ENCODE results near the gene LASP1. TPM values are rescaled to one million over a fixed set of nuclear protein-coding genes. Genes with fewer than 3 reads are reported as not detected.

Gene LASP1
- total RNA-seq, 1 donor from 2014 or later, result 66.6 TPM

DNA sequence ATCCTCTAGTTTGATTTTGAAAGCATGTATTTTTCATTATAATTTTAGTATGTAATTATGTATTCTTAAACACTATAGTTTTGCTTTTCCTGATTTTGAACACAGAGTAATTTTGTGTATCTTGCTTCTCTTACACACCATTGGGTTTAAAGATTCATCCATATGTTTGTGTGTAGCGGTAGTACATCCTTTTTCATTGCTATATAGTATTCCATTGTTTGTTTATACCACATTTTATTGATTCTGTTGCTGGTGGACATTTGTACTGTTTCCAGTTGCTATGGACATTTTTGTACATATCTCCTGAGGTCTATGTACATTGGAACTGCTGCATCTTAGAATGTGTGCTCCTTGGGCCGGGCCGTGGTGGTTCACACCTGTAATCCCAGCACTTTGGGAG lies 35.0 kb downstream of the LASP1 start:
- Mint-ChIP-seq H3K27ac (ENCODE audit: unreplicated experiment) (no peak overlapping the region), H3K36me3 (ENCODE audit: unreplicated experiment) (no peaks in the 10 kb centered on the region), H3K4me3 (ENCODE audit: unreplicated experiment) (no peak overlapping the region), H3K4me1 (ENCODE audit: low read depth, unreplicated experiment) (peaks cover 4% of the 10 kb centered on the region), H3K27me3 (ENCODE audit: unreplicated experiment) (no peaks in the 10 kb centered on the region), H3K9me3 (ENCODE audit: unreplicated experiment) (no peaks in the 10 kb centered on the region)
- no peak for DNase-seq
- TF ChIP-seq, protein P1, sequence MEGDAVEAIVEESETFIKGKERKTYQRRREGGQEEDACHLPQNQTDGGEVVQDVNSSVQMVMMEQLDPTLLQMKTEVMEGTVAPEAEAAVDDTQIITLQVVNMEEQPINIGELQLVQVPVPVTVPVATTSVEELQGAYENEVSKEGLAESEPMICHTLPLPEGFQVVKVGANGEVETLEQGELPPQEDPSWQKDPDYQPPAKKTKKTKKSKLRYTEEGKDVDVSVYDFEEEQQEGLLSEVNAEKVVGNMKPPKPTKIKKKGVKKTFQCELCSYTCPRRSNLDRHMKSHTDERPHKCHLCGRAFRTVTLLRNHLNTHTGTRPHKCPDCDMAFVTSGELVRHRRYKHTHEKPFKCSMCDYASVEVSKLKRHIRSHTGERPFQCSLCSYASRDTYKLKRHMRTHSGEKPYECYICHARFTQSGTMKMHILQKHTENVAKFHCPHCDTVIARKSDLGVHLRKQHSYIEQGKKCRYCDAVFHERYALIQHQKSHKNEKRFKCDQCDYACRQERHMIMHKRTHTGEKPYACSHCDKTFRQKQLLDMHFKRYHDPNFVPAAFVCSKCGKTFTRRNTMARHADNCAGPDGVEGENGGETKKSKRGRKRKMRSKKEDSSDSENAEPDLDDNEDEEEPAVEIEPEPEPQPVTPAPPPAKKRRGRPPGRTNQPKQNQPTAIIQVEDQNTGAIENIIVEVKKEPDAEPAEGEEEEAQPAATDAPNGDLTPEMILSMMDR (IDR thresholded peaks at IDR 0.05; ENCODE audit: partially characterized antibody, unreplicated experiment), result no peak

DNA sequence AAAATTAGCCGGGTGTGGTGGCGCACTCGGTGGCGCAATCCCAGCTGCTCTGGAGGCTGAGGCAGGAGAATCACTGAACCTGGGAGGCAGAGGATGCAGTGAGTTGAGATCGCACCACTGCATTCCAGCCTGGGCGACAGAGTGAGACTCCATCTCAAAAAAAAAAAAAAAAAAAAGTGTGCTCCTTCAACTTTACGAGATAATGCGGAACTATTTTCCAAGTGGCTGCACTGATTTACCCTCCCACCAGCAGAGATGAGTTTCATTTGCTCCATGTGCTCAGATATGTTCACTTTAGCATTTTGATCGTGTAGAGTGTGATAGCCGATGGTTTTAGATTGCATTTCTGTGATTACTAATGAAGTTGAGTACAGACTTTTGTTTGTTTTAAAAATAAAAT lies 35.5 kb downstream of the LASP1 start:
- no peak overlapping the region for H3K27ac Mint-ChIP-seq (ENCODE audit: unreplicated experiment)
- no peaks in the 10 kb centered on the region for H3K27me3 Mint-ChIP-seq (ENCODE audit: unreplicated experiment)
- no peak for DNase-seq
- no peak overlapping the region for H3K4me3 Mint-ChIP-seq (ENCODE audit: unreplicated experiment)
- TF ChIP-seq, protein P1 (IDR thresholded peaks at IDR 0.05; ENCODE audit: partially characterized antibody, unreplicated experiment), result no peak
- no peaks in the 10 kb centered on the region for H3K9me3 Mint-ChIP-seq (ENCODE audit: unreplicated experiment)
- H3K4me1 Mint-ChIP-seq (ENCODE audit: low read depth, unreplicated experiment), result peaks cover 4% of the 10 kb centered on the region
- no peaks in the 10 kb centered on the region for H3K36me3 Mint-ChIP-seq (ENCODE audit: unreplicated experiment)

DNA sequence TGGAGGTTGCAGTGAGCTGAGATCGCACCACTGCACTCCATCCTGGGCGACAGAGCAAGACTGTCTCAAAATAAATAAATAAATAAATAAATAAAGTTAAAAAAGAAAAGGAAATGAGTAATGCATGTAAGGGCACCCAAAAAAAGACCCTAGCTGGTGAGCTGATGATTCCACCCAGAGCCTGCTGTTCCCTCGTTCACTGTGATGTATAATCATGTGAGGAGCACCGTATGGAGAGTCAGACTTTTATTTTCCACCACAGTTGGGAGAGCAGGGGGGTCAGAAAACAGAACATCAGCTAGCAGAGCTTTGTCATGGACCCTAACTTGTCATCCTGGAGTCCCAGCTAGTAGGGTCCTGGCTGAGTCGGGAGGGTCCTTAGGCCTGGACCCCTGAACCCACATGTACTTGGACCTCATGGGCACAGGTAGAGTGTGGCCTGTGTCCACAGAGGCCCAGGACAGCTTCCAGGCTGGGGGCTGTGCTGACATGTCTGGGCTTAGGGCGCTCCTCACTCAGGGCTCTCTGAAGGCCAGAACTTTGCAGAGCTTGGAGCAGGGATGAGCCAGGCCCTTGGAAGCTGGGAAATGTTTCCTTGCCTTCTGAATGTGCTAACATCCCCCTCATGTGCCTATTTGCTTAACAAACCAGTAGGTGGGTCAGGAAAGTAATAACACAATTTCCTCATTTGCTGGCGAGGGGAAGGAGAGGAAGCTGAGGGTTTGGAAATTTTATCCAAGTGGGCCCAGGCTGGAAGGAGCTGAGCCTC lies 36.8 kb downstream of the LASP1 start:
- Mint-ChIP-seq H3K36me3 (ENCODE audit: unreplicated experiment) (no peaks in the 10 kb centered on the region), H3K27me3 (ENCODE audit: unreplicated experiment) (no peaks in the 10 kb centered on the region), H3K4me3 (ENCODE audit: unreplicated experiment) (no peak overlapping the region), H3K4me1 (ENCODE audit: low read depth, unreplicated experiment) (no peaks in the 10 kb centered on the region), H3K27ac (ENCODE audit: unreplicated experiment) (no peak overlapping the region), H3K9me3 (ENCODE audit: unreplicated experiment) (no peaks in the 10 kb centered on the region)
- TF ChIP-seq, protein P1 (IDR thresholded peaks at IDR 0.05; ENCODE audit: partially characterized antibody, unreplicated experiment), result no peak
- DNase-seq, result no peak

DNA sequence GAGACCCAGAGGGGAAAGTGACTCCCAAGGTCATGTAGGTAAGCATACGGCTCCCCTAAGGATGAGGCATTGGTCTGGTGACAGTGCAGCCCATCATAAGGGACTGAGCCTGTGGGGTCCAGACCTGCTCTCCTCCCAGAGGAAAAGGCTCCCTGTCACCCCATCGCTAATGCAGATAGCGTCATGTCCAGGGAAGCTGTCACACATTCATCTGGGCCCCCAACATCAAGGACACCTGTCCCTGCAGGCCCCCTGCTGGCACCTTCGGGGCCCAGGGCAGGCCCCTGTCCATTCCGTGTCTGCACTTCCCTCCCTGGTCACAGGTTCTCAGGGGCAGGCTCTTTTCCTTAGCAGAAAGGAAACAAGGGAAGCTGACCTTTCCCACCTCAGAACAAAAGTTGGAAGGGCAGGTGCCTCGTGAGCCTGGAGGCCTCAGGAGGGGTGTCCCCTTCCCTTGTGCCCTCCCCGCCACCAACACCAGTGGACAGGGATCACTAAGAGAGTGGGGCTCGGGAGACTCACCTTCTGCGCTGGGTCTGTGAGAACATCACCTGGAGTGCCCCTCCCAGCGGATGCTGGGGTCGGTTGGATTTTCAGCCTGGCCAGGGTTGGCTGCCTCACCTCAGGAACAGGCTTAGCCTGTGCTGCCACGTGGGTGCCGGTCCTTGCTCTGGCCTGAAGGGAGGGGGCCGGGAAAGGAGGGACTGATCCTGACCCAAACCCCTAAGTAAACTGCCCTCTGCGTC lies 38.2 kb downstream of the LASP1 start:
- TF ChIP-seq, protein P1 (IDR thresholded peaks at IDR 0.05; ENCODE audit: partially characterized antibody, unreplicated experiment), result no peak
- Mint-ChIP-seq H3K27me3 (ENCODE audit: unreplicated experiment) (no peaks in the 10 kb centered on the region), H3K27ac (ENCODE audit: unreplicated experiment) (no peak overlapping the region), H3K4me3 (ENCODE audit: unreplicated experiment) (no peak overlapping the region), H3K4me1 (ENCODE audit: low read depth, unreplicated experiment) (no peaks in the 10 kb centered on the region), H3K9me3 (ENCODE audit: unreplicated experiment) (no peaks in the 10 kb centered on the region), H3K36me3 (ENCODE audit: unreplicated experiment) (no peaks in the 10 kb centered on the region)
- DNase-seq, result no peak

DNA sequence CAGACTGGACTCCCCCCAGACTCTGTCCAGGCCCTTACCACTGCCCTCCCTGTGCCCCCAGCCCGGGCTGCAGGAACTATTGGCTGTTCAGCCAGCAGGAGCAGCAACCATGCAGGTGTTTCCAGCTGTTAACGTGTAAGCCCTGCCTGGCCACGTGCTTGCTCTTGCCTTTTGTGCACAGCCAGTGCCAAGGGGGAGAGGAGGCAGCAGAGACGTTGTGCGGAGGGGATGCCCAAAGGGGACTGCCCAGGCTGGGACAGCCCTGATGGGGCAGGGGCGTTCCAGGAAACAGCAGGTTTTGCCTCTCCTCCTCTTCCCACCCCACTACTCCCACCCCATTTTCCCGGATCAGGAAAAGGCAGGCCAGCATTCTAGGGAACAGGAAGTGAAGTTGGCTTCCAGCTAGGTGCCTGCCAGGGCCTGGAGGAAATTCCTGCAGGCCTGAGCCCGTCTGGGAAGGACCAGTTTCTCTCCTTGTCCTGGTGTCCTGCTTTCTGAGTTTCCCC lies 38.9 kb downstream of the LASP1 start:
- no peaks in the 10 kb centered on the region for H3K36me3 Mint-ChIP-seq (ENCODE audit: unreplicated experiment)
- TF ChIP-seq, protein P1 (IDR thresholded peaks at IDR 0.05; ENCODE audit: partially characterized antibody, unreplicated experiment), result no peak

More for the DNA sequence above, 38.9 kb downstream of the LASP1 start:
- Mint-ChIP-seq H3K9me3 (ENCODE audit: unreplicated experiment) (no peaks in the 10 kb centered on the region), H3K27ac (ENCODE audit: unreplicated experiment) (no peak overlapping the region), H3K4me3 (ENCODE audit: unreplicated experiment) (no peak overlapping the region), H3K4me1 (ENCODE audit: low read depth, unreplicated experiment) (no peaks in the 10 kb centered on the region), H3K27me3 (ENCODE audit: unreplicated experiment) (no peaks in the 10 kb centered on the region)
- no peak for DNase-seq

Measured in glutamatergic neuron (in vitro differentiated cells).